KOPT-K1 (cell line): ENCODE results near the gene WASF2.
"Not testable (repeated sequence)": the region's sequence is repeated elsewhere in the genome, so short reads cannot be mapped to it uniquely, and the experiment has no call there.

ENCODE experiments used
- H3K27ac ChIP-seq: fragments of 200-600 bp; sonication (generic); 2 replicates; pipeline ENCODE4 v1.5.1; 2016; ENCODE audit warnings: antibody characterized with exemption, mild to moderate bottlenecking, low read depth, low read length; ENCODE audit not compliant: poor library complexity, severe bottlenecking
- H3K36me3 ChIP-seq: fragments of 200-600 bp; sonication (generic); 2 replicates; pipeline ENCODE4 v1.5.1; 2017; ENCODE audit warnings: antibody characterized with exemption, mild to moderate bottlenecking, low read length, moderate library complexity; ENCODE audit not compliant: insufficient read depth
- H3K9me3 ChIP-seq: fragments of 200-600 bp; sonication (generic); 2 replicates; pipeline ENCODE4 v1.5.1; 2017; ENCODE audit warnings: antibody characterized with exemption, low read length, mild to moderate bottlenecking; ENCODE audit not compliant: insufficient read depth, poor library complexity, severe bottlenecking

Gene WASF2

DNA sequence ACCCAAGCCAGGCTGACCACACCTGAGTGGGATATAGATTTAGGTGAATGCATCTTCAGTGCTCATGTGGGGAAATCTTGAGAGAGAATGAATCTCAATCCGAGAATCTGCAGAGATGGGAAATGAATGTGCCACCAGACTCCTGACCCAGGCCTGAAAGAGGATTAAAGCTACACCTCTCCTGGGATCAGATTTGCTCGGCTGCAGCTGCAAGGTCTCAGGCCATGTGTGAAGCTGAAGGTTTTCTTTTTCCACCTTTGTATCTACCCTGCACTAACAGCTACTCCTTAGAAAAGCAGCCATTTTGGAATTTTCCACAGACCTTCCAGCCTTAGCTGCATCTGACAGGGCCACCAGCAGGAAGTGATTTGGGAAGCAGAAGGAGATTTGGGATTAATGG is 79.3 kb downstream of the WASF2 start:
- H3K27ac ChIP-seq = no peak overlapping the region
- H3K9me3 ChIP-seq = no peaks in the 10 kb centered on the region
- H3K36me3 ChIP-seq = peaks cover 99% of the 10 kb centered on the region

DNA sequence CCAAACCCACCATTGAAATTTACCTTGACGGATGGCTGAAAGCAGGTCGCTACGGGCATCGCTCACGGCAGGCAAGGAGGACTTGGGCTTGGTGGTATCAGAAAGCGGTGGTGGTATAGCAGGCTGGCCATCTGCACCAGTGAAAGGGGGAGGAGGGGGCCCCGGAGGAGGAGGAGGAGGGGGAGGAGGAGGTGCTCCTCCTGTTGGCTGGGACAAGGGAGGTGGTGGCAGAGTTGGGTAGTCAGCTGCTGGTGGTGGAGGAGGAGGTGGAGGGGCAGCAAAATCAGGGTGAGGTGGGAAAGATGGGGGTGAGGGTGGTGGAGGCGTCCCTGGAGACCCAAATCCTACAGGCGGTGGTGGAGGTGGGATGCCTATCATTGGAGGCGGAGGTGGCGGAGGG is 80.3 kb downstream of the WASF2 start:
- H3K27ac ChIP-seq = no peak overlapping the region
- peaks cover 96% of the 10 kb centered on the region for H3K36me3 ChIP-seq
- H3K9me3 ChIP-seq = no peaks in the 10 kb centered on the region

DNA sequence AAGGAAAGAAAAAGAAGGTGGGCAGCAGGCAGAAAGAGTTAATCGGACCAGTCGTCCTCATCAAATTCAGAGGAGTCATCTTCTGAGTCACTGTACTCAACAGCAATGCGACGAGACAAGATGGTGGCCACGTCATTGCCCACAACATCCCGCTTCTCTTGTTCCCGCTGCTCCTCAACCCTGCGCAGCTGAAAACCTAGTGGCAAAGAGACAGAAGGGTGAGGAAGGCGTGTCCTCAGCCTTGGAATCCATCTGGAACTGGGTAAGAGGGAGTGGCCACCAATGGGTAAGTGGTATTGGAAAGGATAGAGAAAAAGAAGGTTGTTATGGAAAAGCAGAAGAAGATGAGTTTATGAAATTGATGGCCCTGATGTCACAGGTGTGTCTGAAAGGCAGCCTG is 81.8 kb downstream of the WASF2 start:
- H3K36me3 ChIP-seq = peaks cover 91% of the 10 kb centered on the region
- H3K9me3 ChIP-seq = no peaks in the 10 kb centered on the region
- no peak overlapping the region for H3K27ac ChIP-seq

DNA sequence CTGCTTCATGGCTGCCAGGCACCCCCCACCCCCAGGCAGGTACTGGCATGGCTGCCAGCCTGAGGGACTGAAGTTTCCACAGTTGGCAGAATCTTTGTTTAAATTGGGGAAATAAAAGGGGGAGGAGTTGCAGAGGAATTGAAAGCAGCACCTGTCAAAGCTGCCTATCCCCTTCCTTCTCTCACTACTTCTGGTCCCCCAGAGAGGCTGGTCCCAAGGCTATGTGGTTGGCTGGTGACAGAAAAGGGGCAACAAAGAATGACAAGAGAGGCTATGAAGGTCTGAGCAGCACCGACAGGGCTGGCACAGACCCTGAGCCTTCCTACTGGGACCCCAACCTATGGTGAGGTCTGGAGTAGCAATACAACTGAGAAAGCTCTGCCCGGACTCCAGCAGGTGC is 83.2 kb downstream of the WASF2 start:
- H3K36me3 ChIP-seq = peaks cover 83% of the 10 kb centered on the region
- H3K27ac ChIP-seq, H3K9me3 ChIP-seq: not testable (repeated sequence)

DNA sequence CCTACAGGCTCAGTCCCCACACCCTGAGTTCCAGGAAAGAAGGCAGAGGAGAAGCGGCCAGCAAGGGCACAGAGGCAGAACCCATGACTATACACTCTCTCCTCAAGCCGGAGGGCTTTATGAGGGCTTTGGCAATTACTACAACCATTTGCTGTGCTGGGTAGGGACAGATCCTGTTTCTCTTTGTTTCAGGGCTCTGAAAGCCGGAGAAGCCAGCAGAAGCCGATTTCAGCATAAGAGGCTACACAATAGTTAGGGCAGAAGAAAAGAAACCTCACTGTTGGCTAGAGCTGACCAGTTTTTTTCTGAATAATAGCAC is 83.6 kb downstream of the WASF2 start:
- H3K9me3 ChIP-seq = no peaks in the 10 kb centered on the region
- no peak overlapping the region for H3K27ac ChIP-seq
- H3K36me3 ChIP-seq = peaks cover 78% of the 10 kb centered on the region

DNA sequence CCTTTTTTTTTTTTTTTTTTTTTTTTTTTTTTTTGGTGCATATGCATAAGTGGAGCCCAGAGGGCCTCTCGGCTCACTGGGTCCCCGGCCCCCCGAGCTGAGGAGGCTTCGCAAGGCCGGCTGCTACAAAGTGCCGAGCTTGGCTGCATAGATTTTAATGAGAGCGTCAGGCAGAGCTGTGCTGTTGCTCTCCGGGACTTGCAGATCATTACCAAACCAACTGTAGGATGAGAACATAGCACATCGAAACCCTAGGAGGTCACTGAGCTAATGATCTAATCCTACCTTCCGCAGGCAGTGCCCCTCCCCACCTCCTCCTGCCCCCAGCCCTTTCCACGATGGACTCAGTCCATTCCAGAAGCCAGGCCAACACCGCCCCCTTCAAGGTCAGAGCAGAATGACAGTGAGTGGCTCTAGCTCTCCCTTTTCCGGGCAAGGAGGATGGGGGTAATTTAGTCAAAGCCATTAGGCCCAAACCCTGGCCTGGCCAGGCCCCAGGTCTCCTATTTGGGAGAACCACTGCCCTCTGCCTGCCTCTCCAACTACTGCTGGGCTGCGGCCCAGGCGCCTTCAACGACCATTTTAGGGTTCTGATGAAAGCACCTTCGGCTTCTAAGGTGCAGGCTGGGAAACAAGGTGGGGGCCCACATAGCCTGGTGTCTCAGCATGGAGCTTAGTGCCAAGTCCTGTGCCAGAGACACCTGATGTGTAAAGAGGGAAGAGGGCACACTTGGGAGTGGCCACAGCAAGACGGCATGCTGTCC is 84.2 kb downstream of the WASF2 start:
- H3K27ac ChIP-seq, H3K9me3 ChIP-seq: not testable (repeated sequence)
- peaks cover 72% of the 10 kb centered on the region for H3K36me3 ChIP-seq

DNA sequence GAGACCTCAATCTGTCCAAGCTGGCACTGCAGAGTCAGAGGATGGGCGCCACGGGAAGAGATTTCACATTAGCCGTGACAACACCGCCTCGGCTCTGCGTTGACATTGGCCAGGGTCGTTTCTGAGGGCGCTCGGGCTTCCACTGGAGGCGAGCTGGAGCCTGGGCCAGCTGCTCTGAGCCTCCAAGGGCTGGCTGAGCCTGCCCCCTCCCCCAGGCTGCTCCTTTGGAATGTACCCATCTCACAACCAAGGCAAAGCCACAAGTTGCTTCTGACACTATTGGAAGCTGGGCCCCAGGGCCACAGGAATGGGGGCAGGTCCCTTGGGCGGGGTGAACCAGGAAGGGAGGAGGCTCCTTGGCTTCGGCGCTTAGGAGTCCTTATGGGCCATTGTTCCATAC is 84.9 kb downstream of the WASF2 start:
- H3K36me3 ChIP-seq = peaks cover 65% of the 10 kb centered on the region
- no peaks in the 10 kb centered on the region for H3K9me3 ChIP-seq
- no peak overlapping the region for H3K27ac ChIP-seq

DNA sequence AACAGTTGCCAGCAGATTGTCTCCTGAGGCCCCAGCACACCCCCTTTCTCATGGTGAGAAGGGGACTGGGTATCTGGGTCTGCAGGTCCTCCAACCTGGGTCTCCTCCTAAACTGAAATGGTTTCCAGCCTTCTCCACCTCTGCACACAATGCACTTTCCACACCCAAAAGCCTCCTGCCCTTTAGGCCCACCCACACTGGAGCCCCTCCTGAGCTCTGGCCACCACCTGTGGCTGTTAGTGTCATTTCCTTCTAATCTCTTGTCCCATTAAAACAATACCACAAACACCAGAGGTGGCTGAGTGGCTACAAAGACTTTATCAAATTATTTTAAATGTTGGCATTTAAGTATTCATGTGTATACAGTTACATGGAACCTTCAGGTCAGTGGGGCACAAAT is 86.0 kb downstream of the WASF2 start:
- Histone ChIP-seq H3K36me3 (peaks cover 55% of the 10 kb centered on the region), H3K9me3 (no peaks in the 10 kb centered on the region), H3K27ac (no peak overlapping the region)

DNA sequence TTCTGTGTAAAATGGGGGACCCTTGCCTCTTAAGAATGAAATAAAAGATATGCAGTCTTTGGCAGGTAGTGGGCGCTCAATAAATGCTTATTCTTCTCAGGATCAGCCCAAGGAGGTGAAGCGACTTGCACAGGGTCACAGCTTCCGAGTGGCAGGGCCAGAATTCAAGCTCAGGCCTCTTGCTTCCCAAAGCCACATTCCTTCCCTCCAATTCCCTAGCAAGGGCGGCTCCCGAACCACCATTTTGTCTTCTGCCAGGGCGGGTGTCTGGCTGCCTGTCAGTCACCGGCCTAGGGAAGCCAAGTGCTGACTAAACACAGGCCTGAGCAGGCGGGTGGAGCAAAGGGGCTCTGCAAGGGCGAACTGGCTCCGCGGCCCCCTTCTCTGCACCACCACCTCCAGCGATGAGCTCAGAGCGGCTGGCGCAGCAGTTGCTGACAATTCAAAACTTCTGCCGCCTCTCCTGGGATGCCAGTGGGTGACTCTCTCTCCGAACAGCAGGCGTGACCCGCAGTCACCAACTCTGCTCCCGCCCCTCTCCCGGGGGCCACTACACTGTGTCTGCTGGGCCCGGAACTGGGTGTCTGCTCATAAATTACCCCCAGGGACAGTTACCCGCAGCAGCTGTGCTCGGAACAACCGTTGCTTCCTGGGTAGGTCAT is 86.8 kb downstream of the WASF2 start:
- no peak overlapping the region for H3K27ac ChIP-seq
- no peaks in the 10 kb centered on the region for H3K9me3 ChIP-seq
- peaks cover 47% of the 10 kb centered on the region for H3K36me3 ChIP-seq

DNA sequence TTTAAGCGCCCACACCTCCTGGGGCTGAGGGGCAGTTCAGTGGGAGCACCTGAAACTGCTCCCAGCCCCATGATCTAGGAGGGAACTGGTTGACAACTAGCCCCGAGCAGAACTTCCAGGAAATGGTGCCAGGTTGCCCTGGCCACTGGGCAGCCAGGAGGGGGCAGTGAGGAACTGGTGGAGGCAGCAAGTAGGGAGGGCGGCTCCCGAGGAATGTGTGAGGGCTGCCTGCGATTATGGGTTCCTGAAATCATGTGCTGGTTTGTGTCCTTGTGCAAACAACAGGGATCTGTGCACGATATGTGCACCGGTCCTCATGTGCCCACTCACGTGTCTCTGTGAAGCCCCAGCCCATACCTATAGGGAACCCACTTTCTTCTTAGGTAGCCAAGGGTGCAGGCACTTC is 87.6 kb downstream of the WASF2 start:
- Histone ChIP-seq H3K27ac (no peak overlapping the region), H3K9me3 (no peaks in the 10 kb centered on the region), H3K36me3 (peaks cover 39% of the 10 kb centered on the region)

DNA sequence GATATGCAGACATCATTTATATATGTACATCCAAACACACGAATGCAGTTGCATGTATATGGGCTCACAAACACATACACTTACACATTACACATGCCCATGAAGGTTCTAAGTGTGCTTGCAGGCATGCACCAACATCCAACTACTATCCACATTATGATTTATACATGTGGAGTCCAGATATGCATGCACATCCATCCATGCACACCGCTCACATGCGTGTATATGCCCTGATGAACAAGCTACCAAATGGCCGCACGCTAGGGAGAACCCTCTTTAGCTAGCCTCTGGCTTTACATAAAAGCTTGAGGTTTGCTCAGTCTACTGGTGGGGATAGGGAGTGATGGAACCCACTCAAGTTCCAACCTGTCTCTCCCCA is 89.0 kb downstream of the WASF2 start:
- H3K9me3 ChIP-seq = no peaks in the 10 kb centered on the region

DNA sequence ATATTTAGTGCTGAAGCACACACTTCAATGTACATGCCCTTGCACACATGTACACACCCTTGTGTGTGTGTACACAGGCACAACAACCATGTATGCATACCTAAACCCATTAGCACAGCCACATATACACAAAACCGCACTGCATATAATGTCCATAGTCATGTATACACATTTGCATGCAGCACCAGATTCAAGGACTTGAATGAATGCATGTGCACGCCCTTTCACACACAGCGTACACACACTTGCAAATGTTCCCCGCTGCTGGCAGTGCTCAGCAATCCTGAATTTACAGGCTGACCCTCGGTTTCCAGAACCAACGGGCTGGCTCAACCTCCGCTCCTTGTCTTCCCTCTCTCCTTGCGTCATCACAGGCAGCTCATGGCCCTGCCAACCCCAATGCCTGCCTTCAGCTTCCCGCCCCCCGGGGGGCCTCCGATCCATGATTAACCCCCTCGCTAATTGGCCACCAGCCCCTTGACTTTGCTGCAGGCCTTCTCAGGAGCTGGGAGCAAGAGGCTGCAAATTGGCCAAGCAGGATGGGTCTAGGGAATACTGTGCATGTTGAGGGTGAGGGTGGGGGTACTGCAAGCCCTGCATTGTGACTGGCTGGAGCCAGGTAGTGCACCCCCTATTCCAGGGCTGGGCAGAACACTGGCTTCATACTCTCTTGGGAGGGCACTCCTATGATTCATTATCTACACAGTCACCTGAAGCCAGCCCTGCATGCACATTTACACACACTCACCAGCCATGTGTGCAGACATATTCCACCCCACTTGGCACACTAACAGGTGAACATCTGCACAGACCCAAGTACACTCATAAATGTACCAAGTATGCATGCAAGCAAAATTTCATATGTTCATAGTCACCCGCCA is 89.6 kb downstream of the WASF2 start:
- Histone ChIP-seq H3K9me3 (no peaks in the 10 kb centered on the region), H3K27ac (no peak overlapping the region), H3K36me3 (peaks cover 22% of the 10 kb centered on the region)

More for the DNA sequence above, 89.0 kb downstream of the WASF2 start:
- Histone ChIP-seq H3K27ac (no peak overlapping the region), H3K36me3 (peaks cover 25% of the 10 kb centered on the region)

DNA sequence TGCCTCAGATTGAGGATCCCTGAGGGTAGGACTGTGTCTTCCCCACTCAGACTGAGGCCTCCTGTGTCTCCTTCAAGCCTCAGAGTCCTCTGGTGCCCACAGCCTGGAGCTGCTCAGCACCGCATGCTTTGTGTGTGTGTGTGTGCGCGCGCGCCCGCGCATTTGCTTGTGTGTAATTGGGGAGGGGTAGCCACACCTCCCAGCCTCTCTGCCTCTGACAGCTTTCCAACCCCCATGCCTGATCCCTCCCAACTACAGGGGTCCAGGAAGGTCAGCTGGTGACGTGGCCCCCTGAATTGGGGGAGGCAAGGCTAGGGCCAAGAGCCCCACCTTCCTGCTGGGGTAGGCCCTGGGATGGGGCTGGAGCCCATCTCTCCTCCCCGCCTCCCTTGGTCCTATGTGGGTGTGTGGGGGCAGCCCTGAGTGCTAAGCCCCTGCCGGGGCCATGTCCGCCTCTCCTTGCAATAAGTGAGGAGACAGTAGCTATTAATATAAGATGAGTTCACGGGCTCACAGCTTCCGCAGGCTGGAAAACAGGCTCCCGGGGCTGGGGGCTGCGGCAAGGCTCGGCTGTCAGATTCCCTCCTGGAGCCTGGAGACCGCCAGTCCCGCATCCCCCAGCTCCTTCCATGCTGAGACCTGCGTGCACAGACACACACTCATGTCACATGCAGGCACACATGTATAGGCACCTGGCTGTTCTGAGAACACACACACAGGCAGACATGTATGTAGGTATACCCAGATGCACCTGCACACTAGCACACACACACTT is 90.5 kb downstream of the WASF2 start:
- H3K27ac ChIP-seq = no peak overlapping the region
- H3K36me3 ChIP-seq = peaks cover 13% of the 10 kb centered on the region
- H3K9me3 ChIP-seq = no peaks in the 10 kb centered on the region

DNA sequence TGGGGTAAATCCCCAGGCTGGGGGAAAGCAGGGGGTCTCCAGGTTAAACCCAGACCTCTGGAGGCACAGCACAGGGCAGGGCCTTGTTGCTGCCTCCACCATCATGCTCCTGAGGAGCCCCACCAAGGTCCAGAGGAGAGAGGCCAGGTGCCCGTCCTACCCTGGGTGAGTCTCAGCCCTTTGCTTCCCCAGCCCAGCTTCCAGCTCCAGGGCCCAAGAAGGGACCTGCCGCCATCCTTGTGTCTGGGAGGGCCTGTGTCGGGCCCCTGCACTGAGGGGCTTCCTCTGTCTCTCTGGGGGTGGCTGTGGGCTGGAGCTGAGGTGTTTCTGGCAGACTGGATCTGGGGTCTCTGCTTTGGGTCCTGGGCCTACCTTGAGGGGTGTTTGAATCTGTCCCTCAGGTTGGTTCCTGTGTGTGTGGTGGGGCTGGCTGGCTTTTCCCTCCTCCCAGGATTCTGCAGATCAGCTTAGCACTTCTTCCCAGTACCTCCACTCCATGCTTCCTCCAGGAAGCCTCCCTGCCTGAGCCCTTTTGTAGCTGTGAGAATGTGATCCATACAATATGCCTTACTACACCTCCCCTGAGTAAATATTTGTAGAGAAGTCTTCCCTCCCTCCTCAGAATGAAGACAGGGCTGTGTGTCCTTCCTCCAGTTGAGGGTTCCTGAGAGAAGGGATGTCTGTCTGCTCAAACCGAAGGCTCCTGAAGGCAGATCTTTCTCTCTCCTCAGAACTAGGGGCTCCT is 91.4 kb downstream of the WASF2 start:
- peaks cover 5% of the 10 kb centered on the region; the same call in 1 of the 2 replicates for H3K36me3 ChIP-seq
- no peak overlapping the region for H3K27ac ChIP-seq
- no peaks in the 10 kb centered on the region for H3K9me3 ChIP-seq
